Stimulated activated naive CD8-positive, alpha-beta T cell treated with anti-CD3 and anti-CD28 coated beads, Interleukin-15, amount 100 ng/mL, for 72 hours (primary cell): ENCODE data around the gene RBAK.
"Not testable (repeated sequence)": the region's sequence is repeated elsewhere in the genome, so short reads cannot be mapped to it uniquely, and the experiment has no call there.

Experiments used
- ATAC-seq: fragments of 150-1000 bp; cut with Tn5 transposase; 2 replicates; pipeline ENCODE4 v1.10.0; 2021; ENCODE audit warnings: mild to moderate bottlenecking, moderate library complexity
- DNase-seq, 2 donors: peaks; one replicate each; pipeline ENCODE4 v3.0.0; 2021 to 2022
- H3K27ac Mint-ChIP-seq, 2 donors: one replicate each; pipeline ENCODE4 v1.8.0; 2022; ENCODE audit warnings: mild to moderate bottlenecking in 2 of 2, mixed read lengths in 2 of 2, moderate library complexity in 2 of 2
- H3K27me3 Mint-ChIP-seq: one replicate; pipeline ENCODE4 v1.8.0; 2022; ENCODE audit warnings: mixed read lengths
- H3K4me1 Mint-ChIP-seq: one replicate; pipeline ENCODE4 v1.8.0; 2022; ENCODE audit warnings: mild to moderate bottlenecking, mixed read lengths
- H3K4me3 Mint-ChIP-seq, 2 donors: one replicate each; pipeline ENCODE4 v1.8.0; 2022; ENCODE audit warnings: mild to moderate bottlenecking in 2 of 2, mixed read lengths in 2 of 2, moderate library complexity in 1 of 2
- H3K9me3 Mint-ChIP-seq, 2 donors: one replicate each; pipeline ENCODE4 v1.8.0; 2022; ENCODE audit warnings: mixed read lengths in 2 of 2

The RBAK gene

GRCh38 chr7:5082806-5083205, 37.1 kb downstream of the RBAK start:
- H3K4me3 Mint-ChIP-seq, result no peak overlapping the region
- no peak for ATAC-seq

GRCh38 chr7:5083311-5083711, 37.7 kb downstream of the RBAK start:
- H3K4me1 Mint-ChIP-seq, result peaks cover 11% of the 10 kb centered on the region
- no peak overlapping the region for H3K4me3 Mint-ChIP-seq
- H3K9me3 Mint-ChIP-seq, result no peaks in the 10 kb centered on the region
- ATAC-seq, result no peak
- H3K27ac Mint-ChIP-seq, result no peak overlapping the region
- peaks cover 27% of the 10 kb centered on the region for H3K27me3 Mint-ChIP-seq
- no peak for DNase-seq

More at GRCh38 chr7:5082806-5083205, 37.1 kb downstream of the RBAK start:
- H3K9me3 Mint-ChIP-seq, result no peaks in the 10 kb centered on the region
- H3K27ac Mint-ChIP-seq, result no peak overlapping the region
- H3K27me3 Mint-ChIP-seq, result peaks cover 32% of the 10 kb centered on the region
- H3K4me1 Mint-ChIP-seq, result peaks cover 14% of the 10 kb centered on the region
- DNase-seq, result no peak

GRCh38 chr7:5086256-5086655, 40.6 kb downstream of the RBAK start:
- no peak for DNase-seq
- H3K4me3 Mint-ChIP-seq, result no peak overlapping the region
- H3K27me3 Mint-ChIP-seq, result peaks cover 20% of the 10 kb centered on the region
- H3K4me1 Mint-ChIP-seq, result peaks cover 11% of the 10 kb centered on the region
- H3K9me3 Mint-ChIP-seq, result no peaks in the 10 kb centered on the region
- ATAC-seq, result no peak
- H3K27ac Mint-ChIP-seq, result no peak overlapping the region

GRCh38 chr7:5088228-5088833, 42.7 kb downstream of the RBAK start:
- Mint-ChIP-seq H3K27me3 (peaks cover 20% of the 10 kb centered on the region), H3K4me1 (peaks cover 11% of the 10 kb centered on the region)
- H3K4me3 Mint-ChIP-seq, H3K27ac Mint-ChIP-seq, H3K9me3 Mint-ChIP-seq, DNase-seq, ATAC-seq: not testable (repeated sequence)

- DNase-seq (no peak), ATAC-seq (no peak)
- Mint-ChIP-seq H3K9me3 (peaks cover 6 to 13% of the 10 kb centered on the region in 2 donors), H3K4me1 (peaks cover 11% of the 10 kb centered on the region), H3K4me3 (no peak overlapping the region), H3K27me3 (peaks cover 16% of the 10 kb centered on the region), H3K27ac (no peak overlapping the region)
These were observed 43.2 kb downstream of the RBAK start for GRCh38 chr7:5088906-5089305.

GRCh38 chr7:5093948-5094347, 48.3 kb downstream of the RBAK start:
- Mint-ChIP-seq H3K4me1 (no peaks in the 10 kb centered on the region), H3K27ac (no peak overlapping the region), H3K27me3 (no peaks in the 10 kb centered on the region), H3K4me3 (no peak overlapping the region), H3K9me3 (peaks cover 15 to 36% of the 10 kb centered on the region in 2 donors)
- no peak for ATAC-seq
- DNase-seq, result no peak

- Mint-ChIP-seq H3K4me3 (no peak overlapping the region), H3K27ac (no peak overlapping the region), H3K9me3 (peaks cover 15 to 42% of the 10 kb centered on the region in 2 donors), H3K27me3 (no peaks in the 10 kb centered on the region), H3K4me1 (no peaks in the 10 kb centered on the region)
- DNase-seq, result no peak
- no peak for ATAC-seq
These were observed 49.0 kb downstream of the RBAK start for GRCh38 chr7:5094641-5095040.

- H3K27me3 Mint-ChIP-seq, result peaks cover 13% of the 10 kb centered on the region
- H3K27ac Mint-ChIP-seq, result no peak overlapping the region
- DNase-seq, result no peak
- H3K9me3 Mint-ChIP-seq, result no peaks in the 10 kb centered on the region
- no peak for ATAC-seq
- no peak overlapping the region for H3K4me3 Mint-ChIP-seq
- H3K4me1 Mint-ChIP-seq, result no peaks in the 10 kb centered on the region
These were observed 70.7 kb downstream of the RBAK start for GRCh38 chr7:5116359-5116758.

GRCh38 chr7:5117095-5117970, 71.7 kb downstream of the RBAK start:
- Mint-ChIP-seq H3K4me3 (no peak overlapping the region), H3K4me1 (no peaks in the 10 kb centered on the region), H3K9me3 (no peaks in the 10 kb centered on the region), H3K27ac (peak overlapping the region in 1 of 2 donors; percentile 80), H3K27me3 (peaks cover 13% of the 10 kb centered on the region)
- no peak for DNase-seq
- ATAC-seq, result no peak
